WTC11 (cell line): ENCODE data around the gene RPS6KB2. TPM values are rescaled to one million over a fixed set of nuclear protein-coding genes. Genes with fewer than 3 reads are reported as not detected.

Experiments used
- ATAC-seq: fragments of 200-7000 bp; cut with Tn5 transposase; 2 replicates; pipeline ENCODE4 v1.10.0; 2021; ENCODE audit warnings: mild to moderate bottlenecking, moderate library complexity
- CTCF ChIA-PET: fragments of 300-600 bp; sonication (Branson Sonifier 250); formaldehyde crosslinking; loops from one replicate; lab custom pipeline; 2021; ENCODE audit warnings: antibody characterized with exemption; lab: Charles Lee
- POLR2A ChIA-PET: fragments of 350-600 bp; sonication (Branson Sonifier 250); formaldehyde crosslinking; loops from one replicate; lab custom pipeline; 2021; ENCODE audit warnings: antibody characterized with exemption; lab: Charles Lee
- DNase-seq: peaks from one replicate; pipeline ENCODE4 v3.0.0; 2021; ENCODE audit warnings: low spot score
- H3K27ac Mint-ChIP-seq: 2 replicates; pipeline ENCODE4 v1.8.0; 2021; ENCODE audit warnings: mixed read lengths
- H3K27me3 Mint-ChIP-seq: 2 replicates; pipeline ENCODE4 v1.8.0; 2021; ENCODE audit warnings: low read depth, mild to moderate bottlenecking, moderate library complexity, mixed read lengths
- H3K36me3 Mint-ChIP-seq: 2 replicates; pipeline ENCODE4 v1.8.0; 2021; ENCODE audit warnings: mixed read lengths
- H3K4me1 Mint-ChIP-seq: 2 replicates; pipeline ENCODE4 v1.8.0; 2022; ENCODE audit warnings: mixed read lengths
- H3K4me3 Mint-ChIP-seq: 2 replicates; pipeline ENCODE4 v1.8.0; 2021; ENCODE audit warnings: mild to moderate bottlenecking, moderate library complexity, mixed read lengths
- H3K9me3 Mint-ChIP-seq: 2 replicates; pipeline ENCODE4 v1.8.0; 2021; ENCODE audit warnings: mixed read lengths
- CREB1 ChIP-seq: sonication (generic); formaldehyde crosslinking; IDR thresholded peaks from 2 replicates; pipeline ENCODE4 v1.8.0; 2023; ENCODE audit warnings: mild to moderate bottlenecking, missing genetic modification reagents
- CREM ChIP-seq: sonication (generic); formaldehyde crosslinking; IDR thresholded peaks from 2 replicates; pipeline ENCODE4 v1.8.1; 2022; ENCODE audit warnings: mild to moderate bottlenecking, missing genetic modification reagents, moderate library complexity
- EMX1 ChIP-seq: fragments of 250-450 bp; sonication (Bioruptor Pico); IDR thresholded peaks from 2 replicates; pipeline ENCODE4 v1.8.0; 2021; ENCODE audit warnings: mild to moderate bottlenecking
- ESRRA ChIP-seq: sonication (generic); formaldehyde crosslinking; IDR thresholded peaks from 2 replicates; pipeline ENCODE4 v1.8.1; 2022; ENCODE audit warnings: mild to moderate bottlenecking, missing genetic modification reagents, borderline replicate concordance
- GTF2I ChIP-seq: fragments of 250-450 bp; sonication (Bioruptor Pico); conservative IDR thresholded peaks from 2 replicates; pipeline ENCODE4 v1.4.0; 2021; ENCODE audit warnings: mild to moderate bottlenecking
- MXD4 ChIP-seq: fragments of 250-450 bp; sonication (Bioruptor Pico); IDR thresholded peaks from 2 replicates; pipeline ENCODE4 v1.8.0; 2021; ENCODE audit warnings: mild to moderate bottlenecking, moderate library complexity, borderline replicate concordance
- NFATC4 ChIP-seq: fragments of 250-450 bp; sonication (Bioruptor Pico); IDR thresholded peaks from 2 replicates; pipeline ENCODE4 v1.9.0; 2021; ENCODE audit warnings: mild to moderate bottlenecking
- NR1H2 ChIP-seq: sonication (generic); formaldehyde crosslinking; IDR thresholded peaks from 2 replicates; pipeline ENCODE4 v1.9.0; 2021; ENCODE audit warnings: mild to moderate bottlenecking, moderate library complexity, missing genetic modification reagents
- RELA ChIP-seq: sonication (generic); formaldehyde crosslinking; IDR thresholded peaks from 2 replicates; pipeline ENCODE4 v1.8.1; 2022; ENCODE audit warnings: missing genetic modification reagents, mild to moderate bottlenecking, borderline replicate concordance
- RORB ChIP-seq: fragments of 250-450 bp; sonication (Bioruptor Pico); IDR thresholded peaks from 2 replicates; pipeline ENCODE4 v1.9.0; 2021; ENCODE audit warnings: mild to moderate bottlenecking
- SMAD3 ChIP-seq: sonication (generic); formaldehyde crosslinking; IDR thresholded peaks from 2 replicates; pipeline ENCODE4 v1.8.0; 2022; ENCODE audit warnings: missing genetic modification reagents, mild to moderate bottlenecking, borderline replicate concordance
- SOX15 ChIP-seq: fragments of 250-450 bp; sonication (Bioruptor Pico); IDR thresholded peaks from 2 replicates; pipeline ENCODE4 v1.9.0; 2021; ENCODE audit warnings: mild to moderate bottlenecking
- TP53 ChIP-seq: sonication (generic); formaldehyde crosslinking; IDR thresholded peaks from 2 replicates; pipeline ENCODE4 v1.8.1; 2023; ENCODE audit warnings: mild to moderate bottlenecking, missing genetic modification reagents
- ZBTB21 ChIP-seq: sonication (generic); formaldehyde crosslinking; IDR thresholded peaks from 2 replicates; pipeline ENCODE4 v1.8.1; 2023; ENCODE audit warnings: mild to moderate bottlenecking, missing genetic modification reagents, borderline replicate concordance
- ZNF138 ChIP-seq: sonication (generic); formaldehyde crosslinking; conservative IDR thresholded peaks from 2 replicates; pipeline ENCODE4 v1.8.1; 2022; ENCODE audit warnings: mild to moderate bottlenecking, moderate library complexity, missing genetic modification reagents
- ZNF232 ChIP-seq: sonication (generic); formaldehyde crosslinking; IDR thresholded peaks from 2 replicates; pipeline ENCODE4 v1.8.0; 2022; ENCODE audit warnings: mild to moderate bottlenecking, missing genetic modification reagents
- ZNF317 ChIP-seq: sonication (generic); formaldehyde crosslinking; IDR thresholded peaks from 2 replicates; pipeline ENCODE4 v1.8.1; 2023; ENCODE audit warnings: low read depth, mild to moderate bottlenecking, moderate library complexity, missing genetic modification reagents, borderline replicate concordance
- ZNF423 ChIP-seq: fragments of 250-450 bp; sonication (Bioruptor Pico); IDR thresholded peaks from 2 replicates; pipeline ENCODE4 v2.1.2; 2022; ENCODE audit warnings: mild to moderate bottlenecking, moderate library complexity
- total RNA-seq: library from RNA; stranded (reverse); gene quantifications from 3 replicates; pipeline ENCODE4 v1.2.3, GENCODE V29; 2021
- TF ChIP-seq, protein P1 (sequence below): sonication (generic); formaldehyde crosslinking; conservative IDR thresholded peaks from 2 replicates; pipeline ENCODE4 v1.8.1; 2023; ENCODE audit warnings: mild to moderate bottlenecking, low read depth, missing genetic modification reagents, moderate library complexity
- TF ChIP-seq, protein P2 (sequence below): sonication (generic); formaldehyde crosslinking; IDR thresholded peaks from 2 replicates; pipeline ENCODE4 v1.8.1; 2023; ENCODE audit warnings: mild to moderate bottlenecking, moderate library complexity, missing genetic modification reagents
- TF ChIP-seq, protein P3 (sequence below): sonication (generic); formaldehyde crosslinking; IDR thresholded peaks from 2 replicates; pipeline ENCODE4 v1.8.0; 2022; ENCODE audit warnings: mild to moderate bottlenecking, missing genetic modification reagents

RPS6KB2 gene
- total RNA-seq, 1 experiment from 2014 or later: 54.7 TPM

DNA sequence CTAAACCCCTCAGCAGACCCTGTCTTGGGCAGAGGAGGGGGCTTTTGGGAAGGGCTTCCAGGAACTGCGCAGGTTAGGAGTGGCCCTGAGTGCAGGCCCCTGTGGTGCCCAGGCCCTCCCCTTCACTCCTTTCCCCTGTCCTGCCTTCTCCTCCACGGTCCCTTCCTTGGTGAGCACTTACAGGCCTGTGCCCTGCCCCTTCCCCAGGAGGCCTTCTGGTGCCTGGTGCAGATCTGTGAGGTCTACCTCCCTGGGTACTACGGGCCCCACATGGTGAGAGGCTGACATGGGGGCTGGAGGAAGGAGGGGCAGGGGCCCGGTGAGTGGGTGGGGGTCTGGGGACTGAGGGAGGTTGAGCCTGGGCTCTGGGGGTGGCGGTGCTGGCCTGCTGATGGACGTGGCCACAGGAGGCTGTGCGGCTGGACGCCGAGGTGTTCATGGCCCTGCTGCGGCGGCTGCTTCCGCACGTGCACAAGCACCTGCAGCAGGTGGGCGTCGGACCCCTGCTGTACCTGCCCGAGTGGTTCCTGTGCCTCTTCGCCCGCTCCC is 21.8 kb upstream of the RPS6KB2 start:
- Mint-ChIP-seq H3K9me3 (no peaks in the 10 kb centered on the region), H3K27ac (no peak overlapping the region), H3K36me3 (no peaks in the 10 kb centered on the region), H3K4me3 (no peak overlapping the region), H3K27me3 (peaks cover 8% of the 10 kb centered on the region; the same call in 1 of the 2 replicates), H3K4me1 (peaks cover 20% of the 10 kb centered on the region)
- DNase-seq (no peak), ATAC-seq (no peak)
- TF ChIP-seq EMX1 (CRISPR knock-in tag) (no peak), RELA (CRISPR knock-in tag) (0 out of 2 replicates have a peak, but pooled peaks have one; percentile 29)
- ChIA-PET CTCF (interaction anchor here (0.9 to 1.4 kb wide), 4 partner anchors 12 to 64 kb away, joined by 3 to 7 read pairs (median 3); no protein-coding TSS in a partner anchor), POLR2A (interaction anchor here (1.3 to 1.5 kb wide), 2 partner anchors 10 to 14 kb away, joined by 3 to 7 read pairs; no protein-coding TSS in a partner anchor)

DNA sequence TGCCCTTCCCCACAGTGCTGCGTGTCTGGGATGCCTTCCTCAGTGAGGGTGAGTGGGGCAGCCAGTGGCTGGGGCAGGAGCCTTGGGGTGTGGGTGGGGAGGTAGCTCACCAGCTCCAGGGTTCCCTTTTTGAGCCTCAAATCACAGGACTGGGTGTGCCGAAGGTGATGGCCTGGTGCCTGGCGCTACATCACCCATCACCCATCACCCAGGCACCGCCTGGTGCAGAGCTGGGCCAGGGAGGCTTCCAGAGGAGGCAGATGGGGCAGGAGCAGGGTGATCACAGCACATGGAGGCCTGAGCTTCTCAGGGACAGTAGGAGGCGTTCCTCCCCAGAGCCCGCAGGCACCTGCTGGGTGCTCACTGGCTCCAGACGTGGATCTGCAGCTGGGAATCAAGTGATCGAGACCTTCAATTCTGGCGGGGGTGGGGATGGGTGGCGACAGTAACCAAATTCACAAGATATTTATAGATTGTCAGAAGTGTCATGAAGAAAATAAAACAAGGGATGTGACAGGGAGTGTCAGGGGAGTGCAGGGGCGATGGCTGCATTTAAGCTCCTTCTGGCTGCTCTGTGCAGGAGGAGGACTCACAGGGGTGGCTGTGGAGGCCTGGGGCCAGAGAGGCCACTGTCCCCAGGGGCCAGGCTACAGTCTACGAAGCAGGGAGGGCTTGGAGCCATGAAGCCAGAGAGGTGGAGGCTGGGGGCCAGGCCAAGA is 21.2 kb upstream of the RPS6KB2 start:
- peaks cover 8% of the 10 kb centered on the region for H3K27me3 Mint-ChIP-seq
- TF ChIP-seq GTF2I (CRISPR knock-in tag) (no peak), SMAD3 (no peak), MXD4 (CRISPR knock-in tag) (no peak), TP53 (CRISPR knock-in tag) (no peak), NFATC4 (CRISPR knock-in tag) (no peak), ZNF423 (CRISPR knock-in tag) (no peak), ESRRA (CRISPR knock-in tag) (no peak), CREB1 (no peak), ZNF317 (no peak), RORB (CRISPR knock-in tag) (no peak), CREM (CRISPR knock-in tag) (no peak), RELA (CRISPR knock-in tag) (no peak), SOX15 (no peak), ZBTB21 (CRISPR knock-in tag) (no peak), ZNF138 (CRISPR knock-in tag) (no peak), ZNF232 (CRISPR knock-in tag) (no peak), NR1H2 (CRISPR knock-in tag) (no peak)
- TF ChIP-seq, protein P1, sequence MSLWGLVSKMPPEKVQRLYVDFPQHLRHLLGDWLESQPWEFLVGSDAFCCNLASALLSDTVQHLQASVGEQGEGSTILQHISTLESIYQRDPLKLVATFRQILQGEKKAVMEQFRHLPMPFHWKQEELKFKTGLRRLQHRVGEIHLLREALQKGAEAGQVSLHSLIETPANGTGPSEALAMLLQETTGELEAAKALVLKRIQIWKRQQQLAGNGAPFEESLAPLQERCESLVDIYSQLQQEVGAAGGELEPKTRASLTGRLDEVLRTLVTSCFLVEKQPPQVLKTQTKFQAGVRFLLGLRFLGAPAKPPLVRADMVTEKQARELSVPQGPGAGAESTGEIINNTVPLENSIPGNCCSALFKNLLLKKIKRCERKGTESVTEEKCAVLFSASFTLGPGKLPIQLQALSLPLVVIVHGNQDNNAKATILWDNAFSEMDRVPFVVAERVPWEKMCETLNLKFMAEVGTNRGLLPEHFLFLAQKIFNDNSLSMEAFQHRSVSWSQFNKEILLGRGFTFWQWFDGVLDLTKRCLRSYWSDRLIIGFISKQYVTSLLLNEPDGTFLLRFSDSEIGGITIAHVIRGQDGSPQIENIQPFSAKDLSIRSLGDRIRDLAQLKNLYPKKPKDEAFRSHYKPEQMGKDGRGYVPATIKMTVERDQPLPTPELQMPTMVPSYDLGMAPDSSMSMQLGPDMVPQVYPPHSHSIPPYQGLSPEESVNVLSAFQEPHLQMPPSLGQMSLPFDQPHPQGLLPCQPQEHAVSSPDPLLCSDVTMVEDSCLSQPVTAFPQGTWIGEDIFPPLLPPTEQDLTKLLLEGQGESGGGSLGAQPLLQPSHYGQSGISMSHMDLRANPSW (CRISPR knock-in tag): no peak
- TF ChIP-seq, protein P2, sequence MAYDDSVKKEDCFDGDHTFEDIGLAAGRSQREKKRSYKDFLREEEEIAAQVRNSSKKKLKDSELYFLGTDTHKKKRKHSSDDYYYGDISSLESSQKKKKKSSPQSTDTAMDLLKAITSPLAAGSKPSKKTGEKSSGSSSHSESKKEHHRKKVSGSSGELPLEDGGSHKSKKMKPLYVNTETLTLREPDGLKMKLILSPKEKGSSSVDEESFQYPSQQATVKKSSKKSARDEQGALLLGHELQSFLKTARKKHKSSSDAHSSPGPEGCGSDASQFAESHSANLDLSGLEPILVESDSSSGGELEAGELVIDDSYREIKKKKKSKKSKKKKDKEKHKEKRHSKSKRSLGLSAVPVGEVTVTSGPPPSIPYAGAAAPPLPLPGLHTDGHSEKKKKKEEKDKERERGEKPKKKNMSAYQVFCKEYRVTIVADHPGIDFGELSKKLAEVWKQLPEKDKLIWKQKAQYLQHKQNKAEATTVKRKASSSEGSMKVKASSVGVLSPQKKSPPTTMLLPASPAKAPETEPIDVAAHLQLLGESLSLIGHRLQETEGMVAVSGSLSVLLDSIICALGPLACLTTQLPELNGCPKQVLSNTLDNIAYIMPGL: no peak
- TF ChIP-seq, protein P3, sequence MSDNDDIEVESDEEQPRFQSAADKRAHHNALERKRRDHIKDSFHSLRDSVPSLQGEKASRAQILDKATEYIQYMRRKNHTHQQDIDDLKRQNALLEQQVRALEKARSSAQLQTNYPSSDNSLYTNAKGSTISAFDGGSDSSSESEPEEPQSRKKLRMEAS (CRISPR knock-in tag): no peak
- TF ChIP-seq, all 79 proteins: peak for 0
- H3K27ac Mint-ChIP-seq: no peak overlapping the region
- CTCF ChIA-PET: interaction anchor here (0.8 to 1.4 kb wide), 6 partner anchors 11 to 63 kb away, joined by 3 to 7 read pairs (median 3); no protein-coding TSS in a partner anchor
- DNase-seq (no peak), ATAC-seq (no peak)
- peaks cover 18% of the 10 kb centered on the region for H3K4me1 Mint-ChIP-seq
- H3K4me3 Mint-ChIP-seq: no peak overlapping the region
- H3K36me3 Mint-ChIP-seq: no peaks in the 10 kb centered on the region
- POLR2A ChIA-PET: interaction anchor here (1.3 to 1.5 kb wide), 2 partner anchors 11 to 13 kb away, joined by 3 to 7 read pairs; no protein-coding TSS in a partner anchor
- H3K9me3 Mint-ChIP-seq: no peaks in the 10 kb centered on the region
